ENCODE results near the gene RASGEF1B.

- no peak for TF ChIP-seq CTCF (IDR thresholded peaks at IDR 0.05)
- TF ChIP-seq POLR2A (IDR thresholded peaks at IDR 0.05; ENCODE audit: low read depth): no peak
- no peak for TF ChIP-seq POLR2AphosphoS5 (IDR thresholded peaks at IDR 0.05)
- no peak for TF ChIP-seq EP300 (IDR thresholded peaks at IDR 0.05)
These were observed 35.6 kb downstream of the RASGEF1B start for GRCh38 chr4:81436096-81436495.

Data from esophagus muscularis mucosa (tissue), 4 donors.